ENCODE results near the gene RACGAP1.

- TF ChIP-seq POLR2A (IDR thresholded peaks at IDR 0.05), result no peak
- TF ChIP-seq, protein P1, sequence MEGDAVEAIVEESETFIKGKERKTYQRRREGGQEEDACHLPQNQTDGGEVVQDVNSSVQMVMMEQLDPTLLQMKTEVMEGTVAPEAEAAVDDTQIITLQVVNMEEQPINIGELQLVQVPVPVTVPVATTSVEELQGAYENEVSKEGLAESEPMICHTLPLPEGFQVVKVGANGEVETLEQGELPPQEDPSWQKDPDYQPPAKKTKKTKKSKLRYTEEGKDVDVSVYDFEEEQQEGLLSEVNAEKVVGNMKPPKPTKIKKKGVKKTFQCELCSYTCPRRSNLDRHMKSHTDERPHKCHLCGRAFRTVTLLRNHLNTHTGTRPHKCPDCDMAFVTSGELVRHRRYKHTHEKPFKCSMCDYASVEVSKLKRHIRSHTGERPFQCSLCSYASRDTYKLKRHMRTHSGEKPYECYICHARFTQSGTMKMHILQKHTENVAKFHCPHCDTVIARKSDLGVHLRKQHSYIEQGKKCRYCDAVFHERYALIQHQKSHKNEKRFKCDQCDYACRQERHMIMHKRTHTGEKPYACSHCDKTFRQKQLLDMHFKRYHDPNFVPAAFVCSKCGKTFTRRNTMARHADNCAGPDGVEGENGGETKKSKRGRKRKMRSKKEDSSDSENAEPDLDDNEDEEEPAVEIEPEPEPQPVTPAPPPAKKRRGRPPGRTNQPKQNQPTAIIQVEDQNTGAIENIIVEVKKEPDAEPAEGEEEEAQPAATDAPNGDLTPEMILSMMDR (IDR thresholded peaks at IDR 0.05), result no peak
Measured at GRCh38 chr12:49948866-49949845, 76.1 kb downstream of the RACGAP1 start.
